ENCODE data around the gene SH3BGRL. TPM values are rescaled to one million over a fixed set of nuclear protein-coding genes. Genes with fewer than 3 reads are reported as not detected.

SH3BGRL gene
- total and polyA plus RNA-seq, 9 of the 15 experiments (the other 6 are each of a cell fraction or from before 2014, with no cell fraction given): 21.3 to 74.3 (median 45.4) TPM

GRCh38 chrX:81215685-81216084, 13.8 kb downstream of the SH3BGRL start:
- FAIRE-seq: no peak
- intact Hi-C loops (cut with micrococcal nuclease) (no loop called here), in situ Hi-C loops (cut with MboI) (no loop called here)
- no peak for TF ChIP-seq RAD51 (IDR thresholded peaks at IDR 0.05; ENCODE audit: borderline replicate concordance, low read depth)
- no peak for TF ChIP-seq YY1 (IDR thresholded peaks at IDR 0.05; ENCODE audit: borderline replicate concordance in 1 of 3, control insufficient read depth in 1 of 3, extremely low read depth in 1 of 3, insufficient read depth in 3 of 3, insufficient read length in 1 of 3, insufficient replicate concordance in 2 of 3, low read depth in 1 of 3, low read length in 2 of 3)
- no peak for TF ChIP-seq ZNF764 (CRISPR knock-in tag; IDR thresholded peaks at IDR 0.05; ENCODE audit: low read depth)
- TF ChIP-seq NFATC3 (IDR thresholded peaks at IDR 0.05): no peak
- TF ChIP-seq ESRRB (CRISPR knock-in tag; IDR thresholded peaks at IDR 0.05; ENCODE audit: borderline replicate concordance): no peak
- no peak for TF ChIP-seq AFF1 (IDR thresholded peaks at IDR 0.05; ENCODE audit: low read depth in 1 of 2, partially characterized antibody in 2 of 2)
- no peak for TF ChIP-seq ZNF318 (IDR thresholded peaks at IDR 0.05; ENCODE audit: borderline replicate concordance in 1 of 2, low read depth in 1 of 2)

More at GRCh38 chrX:81215685-81216084, 13.8 kb downstream of the SH3BGRL start:
- no TSS peak for BruUV-seq (replicated peaks)
- no peak overlapping the region for H2AFZ ChIP-seq (ENCODE audit: low read depth, low read length)
- H3K27ac ChIP-seq (ENCODE audit: extremely low read depth, low read depth, low read length): no peak overlapping the region
- WGBS (ENCODE audit: insufficient coverage, low coverage, missing lambda C conversion rate): 29% methylated on average over 1 of the region's 1 CpG
- no peak overlapping the region for H3K4me3 ChIP-seq
- ChIA-PET POLR2A (no interaction called here), CTCF (ENCODE audit: low intra/inter-chr PET ratio) (no interaction called here)
- H3K9me1 ChIP-seq (ENCODE audit: control insufficient read depth, insufficient read depth, low read length): no peaks in the 10 kb centered on the region
- H4K20me1 ChIP-seq (replicated peaks; ENCODE audit: control insufficient read depth, insufficient read depth, low read length): no peaks in the 10 kb centered on the region
- ATAC-seq (no peak), DNase-seq (ENCODE audit: extremely low read depth in 1 of 4, low spot score in 3 of 4) (no peak)
- H3K79me2 ChIP-seq (ENCODE audit: control insufficient read depth, insufficient read depth, low read length): no peaks in the 10 kb centered on the region; the same call in 1 of the 3 replicates
- H3K4me2 ChIP-seq (ENCODE audit: insufficient read depth, low read length): no peak overlapping the region
- H3K9me3 ChIP-seq (replicated peaks; ENCODE audit: control insufficient read depth, insufficient read depth, low read depth, low read length): no peaks in the 10 kb centered on the region
- H3K36me3 ChIP-seq (ENCODE audit: control insufficient read depth, insufficient read depth, low read length): no peaks in the 10 kb centered on the region
- H3K27me3 ChIP-seq (ENCODE audit: control insufficient read depth in 2 of 2, insufficient read depth in 2 of 2, low read length in 2 of 2): no peaks in the 10 kb centered on the region
- H3K9ac ChIP-seq (ENCODE audit: insufficient read depth in 1 of 2, low read depth in 2 of 2, low read length in 2 of 2): no peak overlapping the region
- H3K4me1 ChIP-seq (replicated peaks in 1 of 2; ENCODE audit: control insufficient read depth in 2 of 2, insufficient read depth in 2 of 2, low read length in 2 of 2): no peaks in the 10 kb centered on the region
